Loucy (cell line): Measurements from ENCODE around the gene PRDX4.
A peak's percentile ranks its signal among the peaks of the same experiment; 100 is the strongest.

Experiments used
- H2AFZ ChIP-seq: fragments of 200-600 bp; sonication (generic); 2 replicates; pipeline ENCODE4 v1.6.0; 2016; ENCODE audit warnings: antibody characterized with exemption, mild to moderate bottlenecking, low read length, moderate library complexity
- H3F3A ChIP-seq: fragments of 200-600 bp; 2 replicates; pipeline ENCODE4 v1.6.0; 2016; ENCODE audit warnings: antibody characterized with exemption, low read depth, mild to moderate bottlenecking
- H3K27me3 ChIP-seq: fragments of 200-600 bp; sonication (generic); 2 replicates; pipeline ENCODE4 v1.6.1; 2014; ENCODE audit warnings: low read length, mild to moderate bottlenecking; ENCODE audit not compliant: insufficient read depth, poor library complexity, severe bottlenecking
- H3K36me3 ChIP-seq: fragments of 200-600 bp; sonication (generic); 2 replicates; pipeline ENCODE4 v1.6.1; 2016; ENCODE audit warnings: low read length; ENCODE audit not compliant: insufficient read depth
- H3K4me1 ChIP-seq: fragments of 200-600 bp; sonication (generic); 2 replicates; pipeline ENCODE4 v1.5.1; 2014; ENCODE audit warnings: low read length, mild to moderate bottlenecking; ENCODE audit not compliant: insufficient read depth, poor library complexity, severe bottlenecking
- H3K4me2 ChIP-seq: fragments of 200-600 bp; sonication (generic); 2 replicates; pipeline ENCODE4 v1.6.0; 2014; ENCODE audit warnings: antibody characterized with exemption, low read length, low read depth, mild to moderate bottlenecking; ENCODE audit not compliant: poor library complexity, severe bottlenecking
- H3K4me3 ChIP-seq: fragments of 200-600 bp; sonication (generic); 2 replicates; pipeline ENCODE4 v1.5.1; 2014; ENCODE audit warnings: low read length, mild to moderate bottlenecking, mixed read lengths; ENCODE audit not compliant: poor library complexity, severe bottlenecking
- H3K79me2 ChIP-seq: fragments of 200-600 bp; sonication (generic); 2 replicates; pipeline ENCODE4 v1.6.1; 2014; ENCODE audit warnings: low read length; ENCODE audit not compliant: insufficient read depth
- H3K9ac ChIP-seq: fragments of 200-600 bp; sonication (generic); 2 replicates; pipeline ENCODE4 v1.6.0; 2014; ENCODE audit warnings: mild to moderate bottlenecking, low read depth, low read length, moderate library complexity; ENCODE audit not compliant: poor library complexity, severe bottlenecking
- H3K9me2 ChIP-seq: fragments of 200-600 bp; sonication (generic); replicated peaks from 2 replicates; pipeline ENCODE4 v1.6.1; 2016; ENCODE audit warnings: low read depth, low read length, mixed read lengths
- H3K9me3 ChIP-seq: fragments of 200-600 bp; sonication (generic); 2 replicates; pipeline ENCODE4 v1.6.1; 2014; ENCODE audit warnings: mild to moderate bottlenecking, antibody characterized with exemption, low read length, low read depth; ENCODE audit not compliant: insufficient read depth
- H4K20me1 ChIP-seq: fragments of 200-600 bp; sonication (generic); 2 replicates; pipeline ENCODE4 v1.6.0; 2014; ENCODE audit warnings: antibody characterized with exemption, low read length, mild to moderate bottlenecking; ENCODE audit not compliant: insufficient read depth, poor library complexity, severe bottlenecking
- CTCF ChIP-seq: fragments of 200-600 bp; sonication (generic); conservative IDR thresholded peaks from 2 replicates; pipeline ENCODE4 v1.5.1; 2014; ENCODE audit warnings: mild to moderate bottlenecking, antibody characterized with exemption, low read length
- EZH2phosphoT487 ChIP-seq: fragments of 200-600 bp; IDR thresholded peaks from 2 replicates; pipeline ENCODE4 v1.6.1; 2018; ENCODE audit warnings: antibody characterized with exemption, mild to moderate bottlenecking, moderate library complexity, borderline replicate concordance

PRDX4 gene

GRCh38 chrX:23666282-23666681 is 1.0 kb upstream of the PRDX4 start:
- Histone ChIP-seq H3K9me3 (no peaks in the 10 kb centered on the region), H3K4me2 (peak overlapping the region; percentile 76), H3K9ac (peak overlapping the region; percentile 86), H3K27me3 (no peaks in the 10 kb centered on the region), H4K20me1 (peaks cover 6% of the 10 kb centered on the region), H3K79me2 (peaks cover 28% of the 10 kb centered on the region), H3K9me2 (no peaks in the 10 kb centered on the region), H3F3A (no peaks in the 10 kb centered on the region), H3K4me3 (no peak overlapping the region), H3K36me3 (no peaks in the 10 kb centered on the region), H3K4me1 (peaks cover 9% of the 10 kb centered on the region), H2AFZ (peak overlapping the region; percentile 89)
- TF ChIP-seq EZH2phosphoT487 (no peak), CTCF (no peak)

- Histone ChIP-seq H3K9me2 (no peaks in the 10 kb centered on the region), H3F3A (no peaks in the 10 kb centered on the region), H3K4me1 (peaks cover 9% of the 10 kb centered on the region), H3K27me3 (no peaks in the 10 kb centered on the region), H2AFZ (no peak overlapping the region; the same call in 1 of the 2 replicates), H3K9ac (peak overlapping the region; percentile 86), H3K9me3 (no peaks in the 10 kb centered on the region), H3K4me3 (peak overlapping the region; percentile 82), H3K4me2 (peak overlapping the region; percentile 84), H3K36me3 (peaks cover 8% of the 10 kb centered on the region; the same call in 1 of the 2 replicates), H3K79me2 (peaks cover 31% of the 10 kb centered on the region), H4K20me1 (peaks cover 6% of the 10 kb centered on the region)
- TF ChIP-seq EZH2phosphoT487, result no peak
- no peak for TF ChIP-seq CTCF
These were observed 1.0 kb downstream of the PRDX4 start for GRCh38 chrX:23668335-23668734.

GRCh38 chrX:23670528-23670927 is 3.2 kb downstream of the PRDX4 start:
- TF ChIP-seq EZH2phosphoT487, result no peak
- TF ChIP-seq CTCF, result no peak
- Histone ChIP-seq H3K27me3 (no peaks in the 10 kb centered on the region), H3F3A (no peaks in the 10 kb centered on the region), H3K36me3 (peaks cover 14% of the 10 kb centered on the region; the same call in 1 of the 2 replicates), H3K9me2 (no peaks in the 10 kb centered on the region), H3K9ac (peak overlapping the region; percentile 27), H3K4me3 (peak overlapping the region; percentile 48), H3K4me1 (peaks cover 9% of the 10 kb centered on the region), H3K9me3 (no peaks in the 10 kb centered on the region), H4K20me1 (peaks cover 6% of the 10 kb centered on the region), H3K79me2 (peaks cover 31% of the 10 kb centered on the region), H2AFZ (no peak overlapping the region), H3K4me2 (peak overlapping the region; percentile 84)
